Stomach (tissue), 9 donors: ENCODE data around the gene GTSE1. TPM values are rescaled to one million over a fixed set of nuclear protein-coding genes. Genes with fewer than 3 reads are reported as not detected.

Experiments used
- DNase-seq, 2 donors: peaks; one replicate each; pipeline versions ENCODE4 v3.0.0 to v3.0.0-alpha.2; 2013 to 2019
- H3K27ac ChIP-seq, 5 donors: fragments of 200-600 bp in 4 of 5; sonication (generic) in 4 of 5; one replicate each; pipeline ENCODE4 v1.5.1; 2013 to 2019; ENCODE audit warnings: mild to moderate bottlenecking in 1 of 5, moderate library complexity in 1 of 5
- H3K27me3 ChIP-seq, 3 donors: fragments of 200-600 bp; sonication (generic); one replicate each; pipeline ENCODE4 v1.5.1; 2017 to 2019; ENCODE audit warnings: mixed run types in 1 of 3
- H3K36me3 ChIP-seq, 4 donors: fragments of 200-600 bp; sonication (generic); 1 replicate in 3 of 4; 2 replicates in 1 of 4; pipeline ENCODE4 v1.5.1; 2016 to 2019
- H3K4me1 ChIP-seq, 4 donors: fragments of 200-600 bp; sonication (generic); one replicate each; pipeline ENCODE4 v1.5.1; 2016 to 2019
- H3K4me3 ChIP-seq, 4 donors: fragments of 200-600 bp; sonication (generic) in 3 of 4; one replicate each; pipeline ENCODE4 v1.5.1; 2016 to 2019; ENCODE audit warnings: mild to moderate bottlenecking in 1 of 4
- H3K9me3 ChIP-seq, 4 donors: fragments of 200-600 bp; sonication (generic); one replicate each; pipeline ENCODE4 v1.5.1; 2016 to 2019
- EP300 ChIP-seq: sonication (generic); formaldehyde crosslinking; IDR thresholded peaks from one replicate; pipeline ENCODE4 v1.6.1; 2017; ENCODE audit warnings: antibody characterized with exemption
- POLR2A ChIP-seq, 4 donors: fragments of 450-650 bp; IDR thresholded peaks; one replicate each; pipeline ENCODE4 v1.6.1; 2016; ENCODE audit warnings: antibody characterized with exemption in 4 of 4, control low read depth in 2 of 4, mild to moderate bottlenecking in 1 of 4, moderate library complexity in 1 of 4
- POLR2AphosphoS5 ChIP-seq, 3 donors: sonication (generic); formaldehyde crosslinking; IDR thresholded peaks; one replicate each; pipeline ENCODE4 v1.6.1; 2016; ENCODE audit warnings: antibody characterized with exemption in 3 of 3
- WGBS, 5 donors: extraction: QIAGEN DNeasy Blood & Tissue Kit in 3 of 5; methylation state at CpG; one replicate each; pipeline versions ENCODE4 v1.1.5 to v1.1.7; 2013 to 2018; 5-methylcytosine and 5-hydroxymethylcytosine counted together
- intact Hi-C: fragments of 100-400 bp; cut with DNase I; formaldehyde crosslinking; loops from one replicate; pipeline ENCODE4 v1.15.1; 2023; ENCODE audit warnings: low total_unique reads
- polyA plus RNA-seq, 3 donors: library from polyadenylated mRNA; stranded (reverse); fragments of 200-250 nt; gene quantifications; one replicate each; pipeline ENCODE4 v1.2.3, GENCODE V29; 2013
- total RNA-seq, 5 donors: library from RNA; depleted of rRNA; stranded (reverse); fragments of >200 nt; gene quantifications; one replicate each; pipeline versions ENCODE4 v1.1.0 to v1.2.3, GENCODE V29; 2014 to 2016
- TF ChIP-seq, protein P1 (sequence below), 7 experiments: fragments of 450-650 bp in 4 of 7; fragments of 200-600 bp in 3 of 7; sonication (generic) in 3 of 7; IDR thresholded peaks; one replicate each; pipeline ENCODE4 v1.5.1; 2016 to 2019; ENCODE audit warnings: antibody characterized with exemption in 7 of 7, control low read depth in 2 of 7, mild to moderate bottlenecking in 1 of 7
- donor health status: healthy with polysubstance abuse.
- donor health status: Bipolar disorder and iron deficiency.
- donor health status: healthy.

Gene GTSE1
- total and polyA plus RNA-seq, 8 donors, result 1.1 to 64.0 (median 4.2) TPM

DNA sequence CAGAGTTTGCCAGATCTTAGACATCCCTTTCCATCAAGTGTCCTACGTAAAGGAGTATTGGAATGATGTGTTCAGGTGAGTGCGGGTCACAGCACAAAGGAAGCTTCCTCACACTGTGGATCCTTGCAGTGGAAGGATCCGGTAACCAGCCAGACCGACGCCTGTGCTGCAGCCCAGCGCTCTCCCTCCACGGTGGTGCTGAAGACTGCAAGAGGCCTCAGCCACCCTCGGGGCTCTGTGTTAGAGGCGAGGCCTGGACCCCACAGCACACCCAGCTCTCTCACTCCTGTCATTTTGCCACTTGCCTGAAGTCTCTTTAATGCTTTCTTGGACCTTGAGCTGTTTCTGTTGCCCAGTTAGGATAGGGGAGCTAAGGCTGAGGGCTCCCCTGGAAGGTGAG lies 41.2 kb downstream of the GTSE1 start:
- peaks cover 29 to 56% (median 54%) of the 10 kb centered on the region in 4 donors for H3K36me3 ChIP-seq
- TF ChIP-seq EP300 (no peak), POLR2AphosphoS5 (IDR thresholded peaks at IDR 0.05) (no peak), POLR2A (IDR thresholded peaks at IDR 0.05) (no peak)
- TF ChIP-seq, protein P1, sequence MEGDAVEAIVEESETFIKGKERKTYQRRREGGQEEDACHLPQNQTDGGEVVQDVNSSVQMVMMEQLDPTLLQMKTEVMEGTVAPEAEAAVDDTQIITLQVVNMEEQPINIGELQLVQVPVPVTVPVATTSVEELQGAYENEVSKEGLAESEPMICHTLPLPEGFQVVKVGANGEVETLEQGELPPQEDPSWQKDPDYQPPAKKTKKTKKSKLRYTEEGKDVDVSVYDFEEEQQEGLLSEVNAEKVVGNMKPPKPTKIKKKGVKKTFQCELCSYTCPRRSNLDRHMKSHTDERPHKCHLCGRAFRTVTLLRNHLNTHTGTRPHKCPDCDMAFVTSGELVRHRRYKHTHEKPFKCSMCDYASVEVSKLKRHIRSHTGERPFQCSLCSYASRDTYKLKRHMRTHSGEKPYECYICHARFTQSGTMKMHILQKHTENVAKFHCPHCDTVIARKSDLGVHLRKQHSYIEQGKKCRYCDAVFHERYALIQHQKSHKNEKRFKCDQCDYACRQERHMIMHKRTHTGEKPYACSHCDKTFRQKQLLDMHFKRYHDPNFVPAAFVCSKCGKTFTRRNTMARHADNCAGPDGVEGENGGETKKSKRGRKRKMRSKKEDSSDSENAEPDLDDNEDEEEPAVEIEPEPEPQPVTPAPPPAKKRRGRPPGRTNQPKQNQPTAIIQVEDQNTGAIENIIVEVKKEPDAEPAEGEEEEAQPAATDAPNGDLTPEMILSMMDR (IDR thresholded peaks at IDR 0.05), result no peak
- 85 to 90% (median 87%) methylated on average over 9 of the region's 9 CpGs for WGBS, 5 donors
- DNase-seq, result no peak
- no peak overlapping the region for H3K4me3 ChIP-seq
- peaks cover 14 to 28% (median 20%) of the 10 kb centered on the region in 4 donors for H3K4me1 ChIP-seq
- H3K27me3 ChIP-seq, result no peaks in the 10 kb centered on the region
- H3K27ac ChIP-seq, result no peak overlapping the region
- H3K9me3 ChIP-seq, result no peaks in the 10 kb centered on the region
- intact Hi-C loops, result no loop called here

DNA sequence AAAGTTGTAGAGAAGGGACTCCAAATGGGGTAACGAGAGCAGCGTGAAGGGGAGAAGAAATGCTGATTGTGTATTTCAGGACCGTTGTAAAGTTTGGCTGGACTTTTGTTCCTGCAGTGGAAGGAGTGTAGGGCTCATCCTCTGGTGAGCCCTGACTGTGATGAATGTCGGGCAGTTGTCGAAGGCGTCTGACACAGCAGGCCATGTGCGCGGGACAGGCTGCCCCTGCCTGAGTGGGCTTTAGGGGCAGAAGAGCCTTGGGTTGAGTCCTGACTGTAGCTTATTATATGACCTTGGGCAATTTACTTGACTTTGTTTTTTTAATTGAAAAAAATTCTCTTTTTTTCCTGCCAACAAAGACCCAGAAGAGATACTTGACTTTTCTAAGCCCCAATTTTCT lies 42.0 kb downstream of the GTSE1 start:
- WGBS, 5 donors, result 91 to 95% (median 93%) methylated on average over 8 of the region's 8 CpGs
- no peaks in the 10 kb centered on the region for H3K27me3 ChIP-seq
- no peak for DNase-seq
- peaks cover 14 to 28% (median 20%) of the 10 kb centered on the region in 4 donors for H3K4me1 ChIP-seq
- H3K27ac ChIP-seq, result no peak overlapping the region
- TF ChIP-seq EP300 (no peak), POLR2A (IDR thresholded peaks at IDR 0.05) (no peak), POLR2AphosphoS5 (IDR thresholded peaks at IDR 0.05) (no peak)
- TF ChIP-seq, protein P1 (IDR thresholded peaks at IDR 0.05), result no peak
- H3K36me3 ChIP-seq, result peaks cover 33 to 63% (median 62%) of the 10 kb centered on the region in 4 donors
- no peaks in the 10 kb centered on the region for H3K9me3 ChIP-seq
- intact Hi-C loops, result no loop called here
- no peak overlapping the region for H3K4me3 ChIP-seq

- no peak overlapping the region for H3K4me3 ChIP-seq
- peaks cover 41 to 76% (median 75%) of the 10 kb centered on the region in 4 donors for H3K36me3 ChIP-seq
- no peaks in the 10 kb centered on the region for H3K27me3 ChIP-seq
- no peaks in the 10 kb centered on the region for H3K9me3 ChIP-seq
- DNase-seq, result no peak
- H3K4me1 ChIP-seq, result peaks cover 9 to 23% (median 17%) of the 10 kb centered on the region in 4 donors
- TF ChIP-seq, protein P1 (IDR thresholded peaks at IDR 0.05), result no peak
- no peak for TF ChIP-seq POLR2AphosphoS5 (IDR thresholded peaks at IDR 0.05)
- no peak for TF ChIP-seq POLR2A (IDR thresholded peaks at IDR 0.05)
- no peak for TF ChIP-seq EP300
- 92 to 99% (median 95%) methylated on average over 5 of the region's 5 CpGs for WGBS, 5 donors
- intact Hi-C loops, result no loop called here
- H3K27ac ChIP-seq, result no peak overlapping the region
These were observed 43.3 kb downstream of the GTSE1 start for GRCh38 chr22:46339956-46340355.

DNA sequence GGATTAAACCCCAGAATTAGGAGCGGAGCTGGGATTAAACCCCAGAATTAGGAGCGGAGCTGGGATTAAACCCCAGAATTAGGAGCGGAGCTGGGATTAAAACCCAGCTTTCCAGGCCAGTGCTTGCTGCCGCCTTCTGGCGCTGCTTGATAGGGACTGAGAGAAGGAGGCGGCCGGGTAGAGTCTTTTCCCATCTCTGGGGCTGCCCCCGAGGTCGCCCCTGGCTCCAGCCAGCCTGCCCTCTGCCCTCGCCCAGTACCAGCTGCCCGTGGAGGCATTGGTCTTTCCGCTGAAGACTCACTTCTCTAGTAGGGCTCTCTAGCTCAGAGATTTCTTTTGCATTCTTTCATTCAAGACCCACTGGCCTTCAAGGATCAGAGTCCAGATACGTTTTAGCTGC lies 44.0 kb downstream of the GTSE1 start:
- intact Hi-C loops, result no loop called here
- TF ChIP-seq, protein P1 (IDR thresholded peaks at IDR 0.05), result no peak
- TF ChIP-seq EP300 (no peak), POLR2AphosphoS5 (IDR thresholded peaks at IDR 0.05) (no peak), POLR2A (IDR thresholded peaks at IDR 0.05) (no peak)
- Histone ChIP-seq H3K4me3 (no peak overlapping the region), H3K9me3 (no peaks in the 10 kb centered on the region), H3K4me1 (peaks cover 7 to 21% (median 16%) of the 10 kb centered on the region in 4 donors), H3K36me3 (peaks cover 48 to 84% (median 82%) of the 10 kb centered on the region in 4 donors), H3K27me3 (no peaks in the 10 kb centered on the region), H3K27ac (no peak overlapping the region)
- 88 to 92% (median 89%) methylated on average over 12 to 13 of the region's 13 CpGs for WGBS, 5 donors
- DNase-seq, result no peak
